KMS-11 (cell line): ENCODE measurements around the gene NRXN3.

Experiments
- H2AFZ ChIP-seq: fragments of 200-600 bp; sonication (generic); 2 replicates; pipeline ENCODE4 v1.6.1; 2016; ENCODE audit warnings: antibody characterized with exemption, mixed run types, low read depth
- H3K27ac ChIP-seq: fragments of 200-600 bp; sonication (generic); 2 replicates; pipeline ENCODE4 v1.6.1; 2016; ENCODE audit warnings: mild to moderate bottlenecking, mixed run types
- H3K27me3 ChIP-seq: fragments of 200-600 bp; sonication (generic); 2 replicates; pipeline ENCODE4 v1.6.1; 2017; ENCODE audit warnings: mild to moderate bottlenecking, low read depth, mixed run types, moderate library complexity; ENCODE audit not compliant: insufficient read depth
- H3K36me3 ChIP-seq: fragments of 200-600 bp; sonication (generic); 2 replicates; pipeline ENCODE4 v1.6.1; 2017; ENCODE audit warnings: mild to moderate bottlenecking, mixed run types; ENCODE audit not compliant: insufficient read depth
- H3K4me1 ChIP-seq: fragments of 200-600 bp; sonication (generic); 2 replicates; pipeline ENCODE4 v1.6.1; 2016; ENCODE audit warnings: mild to moderate bottlenecking, low read depth, mixed run types; ENCODE audit not compliant: poor library complexity, severe bottlenecking
- H3K4me2 ChIP-seq: fragments of 200-600 bp; sonication (generic); 2 replicates; pipeline ENCODE4 v1.7.0; 2016; ENCODE audit warnings: mild to moderate bottlenecking, mixed run types
- H3K4me3 ChIP-seq: fragments of 200-600 bp; sonication (generic); IDR thresholded peaks from 2 replicates; pipeline ENCODE4 v1.6.1; 2017; ENCODE audit warnings: low read depth, low read length, mixed read lengths; ENCODE audit not compliant: insufficient read depth
- H3K79me2 ChIP-seq: fragments of 200-600 bp; sonication (generic); 2 replicates; pipeline ENCODE4 v1.6.1; 2016; ENCODE audit warnings: low read depth, mixed run types; ENCODE audit not compliant: insufficient read depth
- H3K9ac ChIP-seq: fragments of 200-600 bp; sonication (generic); 2 replicates; pipeline ENCODE4 v1.6.1; 2016; ENCODE audit warnings: mild to moderate bottlenecking, mixed run types
- H4K20me1 ChIP-seq: fragments of 200-600 bp; sonication (generic); 2 replicates; pipeline ENCODE4 v1.6.1; 2016; ENCODE audit warnings: mild to moderate bottlenecking, mixed run types; ENCODE audit not compliant: insufficient read depth
- CTCF ChIP-seq: fragments of 200-600 bp; sonication (generic); conservative IDR thresholded peaks from 2 replicates; pipeline ENCODE4 v1.6.1; 2017; ENCODE audit warnings: low read depth, mild to moderate bottlenecking, antibody characterized with exemption, low read length, moderate library complexity, mixed read lengths

The NRXN3 gene

GRCh38 chr14:78232231-78233000 is 62.2 kb downstream of the NRXN3 start:
- Histone ChIP-seq H3K4me3 (no peak overlapping the region), H3K79me2 (no peaks in the 10 kb centered on the region), H3K36me3 (no peaks in the 10 kb centered on the region), H3K9ac (no peak overlapping the region), H3K27me3 (no peaks in the 10 kb centered on the region), H3K27ac (no peak overlapping the region), H4K20me1 (no peaks in the 10 kb centered on the region), H2AFZ (no peak overlapping the region), H3K4me2 (no peak overlapping the region), H3K4me1 (no peaks in the 10 kb centered on the region)
- TF ChIP-seq CTCF: no peak

- H3K36me3 ChIP-seq: no peaks in the 10 kb centered on the region
- no peak overlapping the region for H3K9ac ChIP-seq
- H3K27ac ChIP-seq: no peak overlapping the region
- TF ChIP-seq CTCF: no peak
- no peaks in the 10 kb centered on the region for H3K27me3 ChIP-seq
- H4K20me1 ChIP-seq: no peaks in the 10 kb centered on the region
- H3K4me2 ChIP-seq: no peak overlapping the region
- H2AFZ ChIP-seq: no peak overlapping the region
- no peaks in the 10 kb centered on the region for H3K79me2 ChIP-seq
- no peaks in the 10 kb centered on the region for H3K4me1 ChIP-seq
- H3K4me3 ChIP-seq: no peak overlapping the region
These were observed 68.0 kb downstream of the NRXN3 start for GRCh38 chr14:78238141-78238540.

- H3K4me3 ChIP-seq: no peak overlapping the region
- H3K9ac ChIP-seq: no peak overlapping the region
- H3K27ac ChIP-seq: no peak overlapping the region
- H3K36me3 ChIP-seq: no peaks in the 10 kb centered on the region
- no peak overlapping the region for H3K4me2 ChIP-seq
- H3K27me3 ChIP-seq: no peaks in the 10 kb centered on the region
- H3K4me1 ChIP-seq: no peaks in the 10 kb centered on the region
- TF ChIP-seq CTCF: no peak
- no peaks in the 10 kb centered on the region for H4K20me1 ChIP-seq
- H2AFZ ChIP-seq: no peak overlapping the region
- H3K79me2 ChIP-seq: no peaks in the 10 kb centered on the region
These were observed 70.4 kb downstream of the NRXN3 start for GRCh38 chr14:78240567-78240966.

- Histone ChIP-seq H3K27ac (no peak overlapping the region), H3K79me2 (no peaks in the 10 kb centered on the region), H3K36me3 (no peaks in the 10 kb centered on the region), H3K4me3 (no peak overlapping the region), H3K4me1 (no peaks in the 10 kb centered on the region), H4K20me1 (no peaks in the 10 kb centered on the region), H2AFZ (no peak overlapping the region), H3K27me3 (no peaks in the 10 kb centered on the region), H3K4me2 (no peak overlapping the region), H3K9ac (no peak overlapping the region)
- TF ChIP-seq CTCF: no peak
These were observed 71.9 kb downstream of the NRXN3 start for GRCh38 chr14:78242086-78242485.
